Measurements from ENCODE around the gene LIPN.

LIPN gene

GRCh38 chr10:88793712-88794299 is 34.0 kb downstream of the LIPN start:
- TF ChIP-seq POLR2AphosphoS5 (IDR thresholded peaks at IDR 0.05; ENCODE audit: low read depth, low read length) (no peak), FOXP2 (optimal IDR thresholded peaks at IDR 0.05; ENCODE audit: borderline replicate concordance, extremely low read depth, extremely low read length, insufficient read depth) (no peak), SIN3A (IDR thresholded peaks at IDR 0.05; ENCODE audit: borderline replicate concordance, insufficient read depth, low read length) (no peak), REST (IDR thresholded peaks at IDR 0.05; ENCODE audit: insufficient read depth in 1 of 2, low read depth in 2 of 2, low read length in 2 of 2) (no peak), TAF1 (IDR thresholded peaks at IDR 0.05; ENCODE audit: borderline replicate concordance, insufficient read depth, low read length) (no peak)

DNA sequence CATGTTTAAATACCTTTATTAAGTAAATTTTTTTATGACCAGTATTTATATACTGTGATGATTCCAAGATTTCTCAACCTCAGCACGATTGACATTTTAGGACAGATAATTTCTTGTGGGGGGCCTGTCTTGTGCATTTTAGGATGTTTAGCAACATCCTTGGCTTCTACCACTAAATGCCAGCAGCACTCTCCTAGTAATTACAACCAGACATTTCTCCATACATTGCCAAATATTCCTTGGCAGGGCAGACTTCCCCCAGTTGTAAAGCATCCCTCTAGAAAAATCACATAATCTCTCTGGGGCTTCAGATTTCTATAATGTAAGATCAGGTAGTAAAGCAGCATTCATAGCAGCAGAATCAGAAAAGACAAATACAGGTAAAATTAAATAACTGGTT is 34.9 kb downstream of the LIPN start:
- TF ChIP-seq POLR2AphosphoS5 (IDR thresholded peaks at IDR 0.05; ENCODE audit: low read depth, low read length) (no peak), FOXP2 (optimal IDR thresholded peaks at IDR 0.05; ENCODE audit: borderline replicate concordance, extremely low read depth, extremely low read length, insufficient read depth) (no peak), TAF1 (IDR thresholded peaks at IDR 0.05; ENCODE audit: borderline replicate concordance, insufficient read depth, low read length) (no peak), SIN3A (IDR thresholded peaks at IDR 0.05; ENCODE audit: borderline replicate concordance, insufficient read depth, low read length) (no peak), REST (IDR thresholded peaks at IDR 0.05; ENCODE audit: insufficient read depth in 1 of 2, low read depth in 2 of 2, low read length in 2 of 2) (no peak)

GRCh38 chr10:88800152-88801125 is 40.6 kb downstream of the LIPN start:
- no peak for TF ChIP-seq FOXP2 (optimal IDR thresholded peaks at IDR 0.05; ENCODE audit: borderline replicate concordance, extremely low read depth, extremely low read length, insufficient read depth)
- TF ChIP-seq REST (IDR thresholded peaks at IDR 0.05; ENCODE audit: insufficient read depth in 1 of 2, low read depth in 2 of 2, low read length in 2 of 2) = no peak
- no peak for TF ChIP-seq POLR2AphosphoS5 (IDR thresholded peaks at IDR 0.05; ENCODE audit: low read depth, low read length)
- no peak for TF ChIP-seq SIN3A (IDR thresholded peaks at IDR 0.05; ENCODE audit: borderline replicate concordance, insufficient read depth, low read length)
- TF ChIP-seq TAF1 (IDR thresholded peaks at IDR 0.05; ENCODE audit: borderline replicate concordance, insufficient read depth, low read length) = no peak

- TF ChIP-seq FOXP2 (optimal IDR thresholded peaks at IDR 0.05; ENCODE audit: borderline replicate concordance, extremely low read depth, extremely low read length, insufficient read depth) (no peak), SIN3A (IDR thresholded peaks at IDR 0.05; ENCODE audit: borderline replicate concordance, insufficient read depth, low read length) (no peak), TAF1 (IDR thresholded peaks at IDR 0.05; ENCODE audit: borderline replicate concordance, insufficient read depth, low read length) (no peak), POLR2AphosphoS5 (IDR thresholded peaks at IDR 0.05; ENCODE audit: low read depth, low read length) (no peak), REST (IDR thresholded peaks at IDR 0.05; ENCODE audit: insufficient read depth in 1 of 2, low read depth in 2 of 2, low read length in 2 of 2) (no peak)
Measured at GRCh38 chr10:88802523-88803285, 42.9 kb downstream of the LIPN start, which contains the start of gene LIPM. Gene LIPM, plus strand, starts transcription at chr10:88802730. Its CDS starts 167 bp downstream, at chr10:88802897.

Data from PFSK-1 (cell line).